Body of pancreas (tissue), 4 donors: ENCODE measurements around the gene GNAI2.

Experiments
- POLR2A ChIP-seq, 3 donors: fragments of 450-650 bp; IDR thresholded peaks; one replicate each; pipeline ENCODE4 v1.6.1; 2016; ENCODE audit warnings: antibody characterized with exemption in 3 of 3, mild to moderate bottlenecking in 2 of 3
- TF ChIP-seq, protein P1 (sequence below), 7 experiments: fragments of 450-650 bp in 4 of 7; fragments of 200-600 bp in 3 of 7; sonication (generic) in 3 of 7; IDR thresholded peaks; one replicate each; pipeline ENCODE4 v1.5.1; 2016 to 2019; ENCODE audit warnings: antibody characterized with exemption in 7 of 7

GRCh38 chr3:50230794-50231125 is 5.2 kb upstream of the GNAI2 start:
- TF ChIP-seq, protein P1, sequence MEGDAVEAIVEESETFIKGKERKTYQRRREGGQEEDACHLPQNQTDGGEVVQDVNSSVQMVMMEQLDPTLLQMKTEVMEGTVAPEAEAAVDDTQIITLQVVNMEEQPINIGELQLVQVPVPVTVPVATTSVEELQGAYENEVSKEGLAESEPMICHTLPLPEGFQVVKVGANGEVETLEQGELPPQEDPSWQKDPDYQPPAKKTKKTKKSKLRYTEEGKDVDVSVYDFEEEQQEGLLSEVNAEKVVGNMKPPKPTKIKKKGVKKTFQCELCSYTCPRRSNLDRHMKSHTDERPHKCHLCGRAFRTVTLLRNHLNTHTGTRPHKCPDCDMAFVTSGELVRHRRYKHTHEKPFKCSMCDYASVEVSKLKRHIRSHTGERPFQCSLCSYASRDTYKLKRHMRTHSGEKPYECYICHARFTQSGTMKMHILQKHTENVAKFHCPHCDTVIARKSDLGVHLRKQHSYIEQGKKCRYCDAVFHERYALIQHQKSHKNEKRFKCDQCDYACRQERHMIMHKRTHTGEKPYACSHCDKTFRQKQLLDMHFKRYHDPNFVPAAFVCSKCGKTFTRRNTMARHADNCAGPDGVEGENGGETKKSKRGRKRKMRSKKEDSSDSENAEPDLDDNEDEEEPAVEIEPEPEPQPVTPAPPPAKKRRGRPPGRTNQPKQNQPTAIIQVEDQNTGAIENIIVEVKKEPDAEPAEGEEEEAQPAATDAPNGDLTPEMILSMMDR (IDR thresholded peaks at IDR 0.05): no peak
- TF ChIP-seq POLR2A (IDR thresholded peaks at IDR 0.05): no peak
